HG03565 (cell line): ENCODE results near the gene DDIT3.
"Not testable (repeated sequence)": the region's sequence is repeated elsewhere in the genome, so short reads cannot be mapped to it uniquely, and the experiment has no call there.

Source experiments
- ATAC-seq: cut with Tn5 transposase; IDR thresholded peaks from one replicate; pipeline ENCODE4 v1.9.1; 2021; ENCODE audit warnings: mild to moderate bottlenecking, moderate library complexity; ENCODE audit not compliant: unreplicated experiment

The DDIT3 gene

DNA sequence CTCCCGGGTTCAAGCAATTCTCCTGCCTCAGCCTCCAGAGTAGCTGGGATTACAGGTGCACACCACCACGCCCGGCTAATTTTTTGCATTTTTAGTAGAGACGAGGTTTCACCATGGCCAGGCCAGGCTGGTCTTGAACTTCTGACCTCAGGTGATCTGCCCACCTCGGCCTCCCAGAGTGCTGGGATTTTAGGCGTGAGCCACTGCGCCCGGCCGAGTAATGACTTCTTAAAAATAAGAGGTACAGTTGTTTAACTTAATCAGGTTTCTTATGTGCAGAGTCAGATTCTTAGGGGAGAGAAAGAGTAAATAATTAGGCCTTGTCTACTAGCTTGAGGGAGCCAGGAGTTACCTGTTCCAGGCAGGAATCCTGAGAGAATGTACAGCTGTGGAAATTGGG lies 6.1 kb downstream of the DDIT3 start:
- not testable (repeated sequence) for ATAC-seq

DNA sequence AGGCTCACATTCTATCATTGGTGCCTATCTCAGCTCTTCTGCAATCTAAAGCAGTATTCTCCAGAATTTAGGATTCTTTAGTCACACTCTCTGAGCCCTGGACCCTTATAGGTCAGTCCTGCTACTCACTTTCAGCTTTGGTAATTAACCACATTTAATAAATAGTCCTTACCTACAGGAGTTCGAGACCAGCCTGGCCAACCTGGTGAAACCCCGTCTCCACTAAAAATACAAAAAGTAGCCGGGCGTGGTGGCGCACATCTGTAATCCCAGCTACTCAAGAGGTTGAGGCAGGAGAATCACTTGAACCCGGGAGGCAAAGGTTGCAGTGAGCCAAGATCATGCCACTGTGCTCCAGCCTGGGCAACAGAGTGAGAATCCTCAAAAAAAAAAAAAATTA lies 6.6 kb downstream of the DDIT3 start:
- not testable (repeated sequence) for ATAC-seq

DNA sequence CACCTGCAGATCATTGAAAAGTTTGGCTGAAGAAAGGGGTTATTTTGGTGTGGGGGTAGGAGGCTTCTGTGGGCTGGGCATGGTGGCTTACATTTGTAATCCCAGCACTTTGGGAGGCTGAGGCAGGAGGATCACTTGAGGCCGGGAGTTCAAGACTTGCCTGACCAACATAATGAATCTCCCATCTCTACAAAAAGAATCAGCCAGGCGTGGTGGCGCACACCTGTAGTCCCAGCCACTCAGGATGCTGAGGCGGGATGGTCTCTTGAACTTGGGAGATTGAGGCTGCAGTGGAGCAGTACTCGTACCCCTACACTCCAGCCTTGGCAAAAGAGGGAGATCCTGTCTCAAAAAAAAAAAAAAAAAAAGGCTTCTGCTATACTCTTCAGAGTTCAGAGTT lies 7.0 kb downstream of the DDIT3 start:
- ATAC-seq, result no peak

DNA sequence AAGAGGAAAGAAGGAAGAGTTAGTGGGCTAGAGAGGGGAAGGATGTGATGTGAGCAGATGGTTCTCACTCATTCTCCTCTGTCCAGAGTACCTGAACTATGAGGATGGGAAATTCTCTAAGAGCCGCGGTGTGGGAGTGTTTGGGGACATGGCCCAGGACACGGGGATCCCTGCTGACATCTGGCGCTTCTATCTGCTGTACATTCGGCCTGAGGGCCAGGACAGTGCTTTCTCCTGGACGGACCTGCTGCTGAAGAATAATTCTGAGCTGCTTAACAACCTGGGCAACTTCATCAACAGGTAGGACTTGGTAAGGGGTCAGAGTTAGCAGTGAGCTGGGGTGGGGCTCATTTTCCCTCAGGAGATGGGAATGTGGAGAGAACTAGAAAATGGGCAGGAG lies 7.6 kb downstream of the DDIT3 start:
- no peak for ATAC-seq

DNA sequence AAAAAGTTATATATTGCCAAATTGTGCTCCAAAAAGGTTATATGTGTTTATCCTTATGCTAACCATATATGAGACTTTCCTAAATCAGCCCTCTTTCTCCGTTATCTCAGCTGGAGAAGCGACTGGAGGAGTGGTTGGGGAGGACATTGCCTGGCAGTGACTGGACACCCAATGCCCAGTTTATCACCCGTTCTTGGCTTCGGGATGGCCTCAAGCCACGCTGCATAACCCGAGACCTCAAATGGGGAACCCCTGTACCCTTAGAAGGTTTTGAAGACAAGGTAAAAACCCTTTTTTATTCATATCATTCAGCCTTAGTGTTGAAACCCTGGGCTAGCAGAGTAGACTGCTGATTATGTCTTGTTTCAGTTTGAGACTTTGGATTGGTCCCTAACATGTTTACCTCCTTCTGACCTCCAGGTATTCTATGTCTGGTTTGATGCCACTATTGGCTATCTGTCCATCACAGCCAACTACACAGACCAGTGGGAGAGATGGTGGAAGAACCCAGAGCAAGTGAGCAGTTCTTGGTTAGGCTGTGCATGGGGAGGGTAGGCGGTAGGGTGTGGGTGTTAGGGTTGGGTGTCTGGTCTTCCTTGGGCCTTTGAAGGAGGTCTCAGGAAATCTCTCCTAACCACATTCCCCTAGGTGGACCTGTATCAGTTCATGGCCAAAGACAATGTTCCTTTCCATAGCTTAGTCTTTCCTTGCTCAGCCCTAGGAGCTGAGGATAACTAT lies 8.6 kb downstream of the DDIT3 start:
- ATAC-seq, result no peak

DNA sequence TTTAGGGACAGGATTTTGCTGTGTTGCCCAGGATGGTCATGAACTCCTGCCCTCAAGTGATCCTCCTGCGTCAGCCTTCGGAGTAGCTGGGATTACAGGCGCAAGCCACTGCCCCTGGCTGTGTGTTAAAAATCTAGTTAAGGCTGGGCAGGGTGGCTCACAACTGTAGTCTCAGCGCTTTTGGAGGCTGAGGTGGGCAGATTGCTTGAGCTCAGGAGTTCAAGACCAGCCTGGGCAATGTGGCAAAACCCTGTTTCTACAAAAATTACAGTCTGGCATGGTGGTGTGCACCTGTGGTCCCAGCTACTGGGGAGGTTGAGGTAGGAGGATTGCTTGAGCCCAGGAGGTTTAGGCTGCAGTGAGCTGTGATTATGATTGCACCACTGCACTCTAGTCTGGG lies 9.2 kb downstream of the DDIT3 start:
- no peak for ATAC-seq

DNA sequence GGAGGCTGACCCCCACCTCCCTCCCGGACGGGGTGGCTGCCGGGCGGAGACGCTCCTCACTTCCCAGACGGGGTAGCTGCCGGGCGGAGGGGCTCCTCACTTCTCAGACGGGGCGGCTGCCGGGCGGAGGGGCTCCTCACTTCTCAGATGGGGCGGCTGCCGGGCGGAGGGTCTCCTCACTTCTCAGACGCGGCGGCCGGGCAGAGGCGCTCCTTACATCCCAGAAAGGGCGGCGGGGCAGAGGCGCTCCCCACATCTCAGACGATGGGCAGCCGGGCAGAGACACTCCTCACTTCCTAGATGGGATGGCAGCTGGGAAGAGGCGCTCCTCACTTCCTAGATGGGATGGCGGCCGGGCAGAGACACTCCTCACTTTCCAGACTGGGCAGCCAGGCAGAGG lies 12.5 kb downstream of the DDIT3 start:
- ATAC-seq, result not testable (repeated sequence)

DNA sequence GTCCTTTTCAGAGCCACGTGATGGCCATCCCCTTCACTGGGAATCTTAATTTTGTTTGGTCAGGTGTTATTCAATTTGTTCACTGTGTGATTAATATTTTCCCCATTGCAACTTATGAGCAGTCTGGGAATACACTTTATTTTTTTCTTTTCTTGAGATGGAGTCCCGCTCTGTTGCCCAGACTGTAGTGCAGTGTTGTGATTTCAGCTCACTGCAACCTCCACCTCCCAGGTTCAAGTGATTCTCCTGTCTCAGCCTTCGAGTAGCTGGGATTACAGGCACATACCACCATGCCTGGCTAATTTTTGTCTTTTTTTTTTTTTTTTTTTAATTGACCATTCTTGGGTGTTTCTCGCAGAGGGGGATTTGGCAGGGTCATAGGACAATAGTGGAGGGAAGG lies 13.8 kb downstream of the DDIT3 start:
- not testable (repeated sequence) for ATAC-seq

DNA sequence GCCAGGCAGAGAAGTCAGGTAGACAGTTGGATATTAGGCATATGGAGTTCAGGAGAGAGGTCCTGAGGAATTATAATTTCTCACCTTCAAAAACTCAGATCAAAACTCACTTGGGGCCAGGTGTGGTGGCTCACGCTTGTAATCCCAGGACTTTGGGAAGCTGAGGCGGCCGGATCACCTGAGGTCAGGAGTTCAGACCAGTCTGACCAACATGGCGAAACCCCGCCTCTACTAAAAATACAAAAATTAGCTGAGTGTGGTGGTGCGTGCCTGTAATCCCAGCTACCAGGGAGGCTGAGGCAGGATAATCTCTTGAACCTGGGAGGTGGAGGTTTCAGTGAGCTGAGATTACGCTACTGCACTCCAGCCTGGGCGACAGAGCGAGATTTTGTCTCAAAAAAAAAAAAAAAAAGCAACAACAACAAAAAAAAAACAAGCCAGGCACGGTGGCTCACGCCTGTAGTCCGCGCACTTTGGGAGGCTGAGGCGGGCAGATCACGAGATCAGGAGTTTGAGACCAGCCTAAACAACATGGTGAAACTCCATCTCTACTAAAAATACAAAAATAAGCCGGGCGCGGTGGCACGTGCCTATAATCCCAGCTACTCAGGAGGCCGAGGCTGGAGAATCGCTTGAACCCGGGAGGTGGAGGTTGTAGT lies 17.9 kb downstream of the DDIT3 start:
- not testable (repeated sequence) for ATAC-seq

DNA sequence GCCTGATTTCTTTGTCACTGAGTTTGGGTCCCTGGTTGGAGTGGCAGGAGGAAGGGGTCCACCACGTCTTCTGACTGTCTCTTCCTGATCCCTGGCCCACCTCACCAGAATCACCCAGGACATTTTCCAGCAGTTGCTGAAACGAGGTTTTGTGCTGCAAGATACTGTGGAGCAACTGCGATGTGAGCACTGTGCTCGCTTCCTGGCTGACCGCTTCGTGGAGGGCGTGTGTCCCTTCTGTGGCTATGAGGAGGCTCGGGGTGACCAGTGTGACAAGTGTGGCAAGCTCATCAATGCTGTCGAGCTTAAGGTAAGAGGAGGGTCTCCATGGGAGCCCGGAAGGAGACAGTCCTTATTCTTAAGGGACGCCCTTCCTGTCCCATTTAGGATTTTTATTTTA lies 20.1 kb downstream of the DDIT3 start:
- ATAC-seq, result no peak

DNA sequence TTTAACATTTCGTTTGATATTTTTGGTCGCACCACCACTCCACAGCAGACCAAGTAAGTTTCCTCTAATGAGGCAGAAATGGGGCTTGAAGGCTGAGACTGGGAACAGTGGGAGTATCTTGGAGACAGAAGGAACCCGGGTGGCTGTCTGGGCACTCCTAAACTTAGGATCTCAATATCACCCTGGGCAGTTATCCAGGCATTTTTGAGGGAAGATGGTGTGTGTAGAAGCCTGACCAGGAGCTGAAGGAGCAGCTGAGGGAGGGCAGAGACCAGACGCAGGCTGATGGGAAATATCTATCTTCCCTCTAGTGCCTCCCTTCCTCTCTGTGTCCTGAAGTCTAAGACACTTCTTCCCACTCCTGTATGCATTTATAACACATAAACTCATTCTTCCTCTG lies 21.7 kb downstream of the DDIT3 start:
- no peak for ATAC-seq

DNA sequence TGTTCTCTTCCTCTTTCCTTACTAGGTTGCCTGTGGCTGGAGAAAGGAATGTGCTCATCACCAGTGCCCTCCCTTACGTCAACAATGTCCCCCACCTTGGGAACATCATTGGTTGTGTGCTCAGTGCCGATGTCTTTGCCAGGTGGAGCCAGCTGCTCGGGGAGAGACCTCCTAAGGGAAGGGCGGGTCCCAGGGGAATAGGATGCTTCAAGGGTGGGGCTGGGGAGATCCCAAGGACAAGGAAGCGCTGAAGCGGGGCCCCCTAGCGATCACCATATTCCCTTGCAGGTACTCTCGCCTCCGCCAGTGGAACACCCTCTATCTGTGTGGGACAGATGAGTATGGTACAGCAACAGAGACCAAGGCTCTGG lies 22.2 kb downstream of the DDIT3 start:
- ATAC-seq, result no peak

DNA sequence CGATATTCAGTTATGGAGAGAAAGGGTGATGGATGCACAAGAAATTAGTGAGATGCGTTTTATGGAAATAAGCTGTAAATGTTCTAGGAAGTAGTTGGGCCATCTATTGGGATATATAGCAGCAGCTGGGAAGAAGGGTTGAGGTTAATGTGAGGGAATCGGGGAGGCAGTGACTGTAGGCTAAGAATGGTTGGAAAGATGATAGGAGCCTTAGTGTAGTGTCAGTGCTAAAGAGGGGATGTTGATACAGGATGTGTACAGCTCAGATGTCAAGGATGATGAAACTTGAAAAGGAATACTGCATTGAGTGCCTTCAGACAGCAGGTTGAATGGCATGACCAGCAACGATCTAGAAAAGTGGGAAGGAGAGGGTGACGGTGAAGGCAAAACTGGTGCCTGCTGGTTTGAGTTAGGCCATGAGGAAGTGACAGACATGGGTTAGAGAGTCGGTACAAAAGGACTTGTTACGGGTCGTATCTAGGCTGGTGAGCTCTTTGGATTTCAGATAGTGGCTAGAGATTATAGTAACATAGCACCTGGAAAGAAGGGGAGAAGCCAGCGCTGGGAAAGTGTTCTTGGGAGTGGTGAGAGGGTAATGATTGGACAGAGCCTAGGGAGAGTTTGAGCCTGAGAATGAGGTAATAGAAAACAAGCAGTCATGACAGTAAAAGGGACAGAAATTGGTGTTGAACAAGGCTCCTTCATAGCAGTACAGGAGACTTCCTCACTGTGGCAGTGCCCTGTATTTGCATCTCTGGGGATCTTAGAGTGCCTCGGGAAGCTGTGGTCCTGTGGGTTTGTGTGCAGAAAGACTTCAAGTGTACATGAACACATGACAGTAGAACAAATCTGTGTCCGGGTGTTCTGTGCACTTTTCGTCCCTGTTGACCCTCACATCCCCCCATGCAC lies 22.8 kb downstream of the DDIT3 start:
- no peak for ATAC-seq

DNA sequence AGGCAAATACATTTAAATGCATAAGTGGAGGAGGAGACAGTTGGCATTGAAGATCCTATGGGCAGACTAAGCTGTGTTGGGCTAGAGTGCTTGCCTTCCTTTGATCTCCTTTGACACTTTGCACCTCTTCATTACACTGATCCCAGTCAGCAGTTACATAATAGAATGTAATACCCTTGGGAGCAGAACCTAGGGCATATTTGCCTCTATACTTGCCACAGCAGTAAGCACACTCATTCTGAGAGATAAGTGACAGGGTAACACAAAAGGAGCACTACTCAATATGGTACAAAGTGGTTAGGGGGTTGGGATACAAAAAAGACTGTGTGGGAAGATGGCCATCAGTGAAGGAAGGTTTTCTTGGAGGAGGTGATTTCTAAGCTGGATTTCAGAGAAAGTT lies 23.5 kb downstream of the DDIT3 start:
- no peak for ATAC-seq

DNA sequence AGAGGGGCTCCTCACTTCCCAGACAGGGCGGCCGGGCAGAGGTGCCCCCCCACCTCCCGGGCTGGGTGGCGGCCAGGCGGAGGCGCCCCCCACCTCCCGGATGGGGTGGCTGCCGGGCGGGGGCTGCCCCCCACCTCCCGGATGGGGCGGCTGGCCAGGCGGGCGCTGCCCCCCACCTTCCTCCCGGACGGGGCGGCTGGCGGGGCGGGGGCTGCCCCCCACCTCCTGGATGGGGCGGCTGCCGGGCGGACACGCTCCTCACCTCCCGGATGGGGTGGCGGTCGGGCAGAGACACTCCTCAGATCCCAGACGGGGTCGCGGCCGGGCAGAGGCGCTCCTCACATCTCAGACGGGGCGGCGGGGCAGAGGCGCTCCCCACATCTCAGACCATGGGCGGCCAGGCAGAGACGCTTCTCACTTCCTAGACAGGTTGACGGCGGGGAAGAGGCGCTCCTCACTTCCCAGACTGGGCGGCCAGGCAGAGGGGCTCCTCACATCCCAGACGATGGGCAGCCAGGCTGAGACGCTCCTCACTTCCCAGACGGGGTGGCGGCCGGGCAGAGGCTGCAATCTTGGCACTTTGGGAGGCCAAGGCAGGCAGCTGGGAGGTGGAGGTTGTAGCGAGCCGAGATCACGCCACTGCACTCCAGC lies 25.1 kb downstream of the DDIT3 start:
- not testable (repeated sequence) for ATAC-seq

DNA sequence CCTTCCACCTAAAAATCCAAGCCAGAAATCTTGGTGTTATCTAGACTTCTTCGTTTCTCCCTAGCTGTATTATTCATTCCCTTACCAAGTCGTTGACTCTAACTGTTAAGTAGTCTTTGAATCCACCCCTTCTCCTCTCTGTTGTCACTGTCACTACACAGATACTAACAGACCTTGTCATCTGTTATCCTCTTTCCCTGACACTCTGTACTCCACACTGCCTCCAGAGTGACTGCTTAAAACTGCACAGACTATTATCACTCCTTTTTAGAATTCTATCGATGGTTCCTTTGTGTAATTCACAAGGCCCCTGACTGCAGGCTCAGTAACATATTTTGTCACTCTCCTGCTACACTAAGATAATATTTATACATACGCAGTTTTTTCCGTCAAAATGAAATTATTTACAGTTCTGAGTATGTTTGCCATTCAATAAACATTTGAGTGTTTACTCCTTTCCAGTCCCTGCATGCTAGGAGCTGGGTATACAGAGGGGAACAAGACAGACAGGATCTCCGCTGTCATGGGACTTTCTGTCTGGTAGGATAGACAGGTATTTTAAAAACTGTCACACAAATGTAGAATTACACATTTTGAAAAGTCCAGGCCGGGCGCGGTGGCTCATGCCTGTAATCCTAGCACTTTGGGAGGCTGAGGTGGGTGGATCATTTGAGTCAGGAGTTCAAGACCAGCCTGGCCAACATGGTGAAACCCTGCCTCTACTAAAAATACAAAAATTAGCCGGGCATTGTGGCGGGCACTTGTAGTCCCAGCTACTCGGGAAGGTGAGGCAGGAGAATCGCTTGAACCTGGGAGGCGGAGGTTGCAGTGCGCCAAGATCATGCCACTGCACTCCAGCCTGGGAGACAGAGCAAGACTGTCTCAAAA lies 28.7 kb downstream of the DDIT3 start:
- no peak for ATAC-seq

DNA sequence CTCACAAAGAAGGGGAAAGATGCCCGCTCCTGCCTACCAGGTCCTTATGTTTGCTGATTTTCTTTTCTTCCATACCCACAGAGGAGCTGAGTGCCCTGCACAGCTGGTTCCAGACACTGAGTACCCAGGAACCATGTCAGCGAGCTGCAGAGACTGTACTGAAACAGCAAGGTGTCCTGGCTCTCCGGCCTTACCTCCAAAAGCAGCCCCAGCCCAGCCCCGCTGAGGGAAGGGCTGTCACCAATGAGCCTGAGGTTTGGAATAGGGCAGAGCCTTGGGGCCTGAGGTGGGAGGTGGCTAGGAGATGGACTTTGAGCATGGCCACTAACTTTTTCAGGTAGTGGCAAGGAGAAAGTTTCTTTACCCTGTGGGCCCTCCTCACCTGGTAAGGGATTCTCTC lies 30.2 kb downstream of the DDIT3 start:
- ATAC-seq, result no peak

DNA sequence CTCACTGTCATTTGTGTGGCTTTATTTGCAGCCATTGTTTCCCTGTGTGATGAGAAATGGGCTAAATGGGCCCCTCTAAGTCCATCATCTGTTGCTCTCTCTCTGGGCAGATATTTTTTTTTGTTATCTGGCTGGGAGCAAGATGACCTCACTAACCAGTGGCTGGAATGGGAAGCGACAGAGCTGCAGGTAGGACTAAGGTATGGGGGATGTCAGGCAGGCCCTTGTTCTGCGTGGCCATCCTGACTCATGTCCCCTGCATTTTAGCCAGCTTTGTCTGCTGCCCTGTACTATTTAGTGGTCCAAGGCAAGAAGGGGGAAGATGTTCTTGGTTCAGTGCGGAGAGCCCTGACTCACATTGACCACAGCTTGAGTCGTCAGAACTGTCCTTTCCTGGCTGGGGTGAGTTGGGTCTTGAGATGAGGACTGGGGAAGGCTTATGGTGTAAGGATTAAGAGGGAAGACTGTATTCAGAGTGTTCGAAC lies 31.1 kb downstream of the DDIT3 start:
- no peak for ATAC-seq

DNA sequence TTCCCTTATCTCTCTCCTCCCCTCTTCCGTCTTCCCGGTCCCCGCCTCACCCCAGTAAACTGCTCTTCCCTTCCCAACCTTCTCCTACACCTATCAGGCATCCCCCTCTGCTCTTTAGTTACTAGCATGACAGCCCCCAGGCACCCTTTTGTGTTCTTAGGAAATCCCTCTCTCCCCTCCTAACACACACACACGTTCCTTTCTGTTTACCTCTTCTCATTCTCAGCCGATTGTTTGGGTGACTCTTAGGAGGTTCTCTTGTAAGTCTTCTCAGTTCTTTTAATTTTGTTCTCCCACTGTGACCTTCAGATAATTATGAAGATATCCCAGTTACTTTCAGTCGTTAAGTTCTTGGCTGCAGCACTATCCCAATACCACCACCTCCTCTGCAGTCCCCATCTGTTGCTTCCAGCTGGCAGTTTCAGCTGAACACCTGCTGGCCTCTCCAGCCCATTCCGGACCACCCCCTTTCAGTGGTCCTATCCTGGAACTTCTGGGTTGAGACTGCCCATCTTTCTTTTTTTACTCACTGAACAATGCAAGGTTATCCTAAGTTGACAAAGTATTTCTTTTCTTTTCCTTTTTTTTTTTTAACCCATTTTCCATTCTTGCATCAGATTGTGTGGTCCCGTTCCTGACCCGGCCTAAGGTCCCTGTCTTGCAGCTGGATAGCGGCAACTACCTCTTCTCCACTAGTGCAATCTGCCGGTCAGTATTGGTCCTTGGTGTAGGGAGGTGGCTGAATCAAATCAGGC lies 31.7 kb downstream of the DDIT3 start:
- no peak for ATAC-seq
